ENCODE data around the gene PTK7.

The PTK7 gene

GRCh38 chr6:43186706-43187105, 110.6 kb downstream of the PTK7 start:
- Histone ChIP-seq H3F3A (ENCODE audit: insufficient read depth) (peaks cover 13% of the 10 kb centered on the region), H3K79me2 (ENCODE audit: insufficient read depth, low read length) (peaks cover 12% of the 10 kb centered on the region), H3K9me2 (replicated peaks; ENCODE audit: insufficient read depth, low read length) (no peaks in the 10 kb centered on the region), H3K27me3 (ENCODE audit: low read length) (no peaks in the 10 kb centered on the region), H3K4me3 (ENCODE audit: insufficient read depth, low read length, poor library complexity, severe bottlenecking) (no peak overlapping the region), H4K20me1 (ENCODE audit: low read depth, low read length) (no peaks in the 10 kb centered on the region), H3K9me3 (ENCODE audit: insufficient read depth, low read length) (no peaks in the 10 kb centered on the region), H3K27ac (ENCODE audit: low read depth, low read length) (no peak overlapping the region), H3K4me2 (ENCODE audit: low read depth, low read length, poor library complexity, severe bottlenecking) (no peak overlapping the region), H2AFZ (ENCODE audit: low read depth, low read length, severe bottlenecking) (no peak overlapping the region), H3K9ac (ENCODE audit: low read length) (no peak overlapping the region), H3K36me3 (ENCODE audit: low read length) (peaks cover 10% of the 10 kb centered on the region; the same call in 1 of the 2 replicates)
- TF ChIP-seq CTCF (IDR thresholded peaks at IDR 0.05; ENCODE audit: insufficient read depth, low read length, poor library complexity, severe bottlenecking) (no peak), EZH2phosphoT487 (conservative IDR thresholded peaks at IDR 0.05; ENCODE audit: low read length) (no peak)

GRCh38 chr6:43187821-43188220, 111.7 kb downstream of the PTK7 start:
- H3K9me2 ChIP-seq (replicated peaks; ENCODE audit: insufficient read depth, low read length), result no peaks in the 10 kb centered on the region
- peaks cover 10% of the 10 kb centered on the region; the same call in 1 of the 2 replicates for H3K36me3 ChIP-seq (ENCODE audit: low read length)
- no peaks in the 10 kb centered on the region for H4K20me1 ChIP-seq (ENCODE audit: low read depth, low read length)
- no peaks in the 10 kb centered on the region for H3K27me3 ChIP-seq (ENCODE audit: low read length)
- H3F3A ChIP-seq (ENCODE audit: insufficient read depth), result peaks cover 12% of the 10 kb centered on the region; the same call in 1 of the 2 replicates
- H3K4me2 ChIP-seq (ENCODE audit: low read depth, low read length, poor library complexity, severe bottlenecking), result no peak overlapping the region
- no peak overlapping the region for H3K4me3 ChIP-seq (ENCODE audit: insufficient read depth, low read length, poor library complexity, severe bottlenecking)
- no peak overlapping the region for H3K9ac ChIP-seq (ENCODE audit: low read length)
- peaks cover 6% of the 10 kb centered on the region for H3K79me2 ChIP-seq (ENCODE audit: insufficient read depth, low read length)
- no peak overlapping the region for H3K27ac ChIP-seq (ENCODE audit: low read depth, low read length)
- no peaks in the 10 kb centered on the region for H3K9me3 ChIP-seq (ENCODE audit: insufficient read depth, low read length)
- no peak for TF ChIP-seq CTCF (IDR thresholded peaks at IDR 0.05; ENCODE audit: insufficient read depth, low read length, poor library complexity, severe bottlenecking)
- no peak for TF ChIP-seq EZH2phosphoT487 (conservative IDR thresholded peaks at IDR 0.05; ENCODE audit: low read length)
- H2AFZ ChIP-seq (ENCODE audit: low read depth, low read length, severe bottlenecking), result no peak overlapping the region

DNA sequence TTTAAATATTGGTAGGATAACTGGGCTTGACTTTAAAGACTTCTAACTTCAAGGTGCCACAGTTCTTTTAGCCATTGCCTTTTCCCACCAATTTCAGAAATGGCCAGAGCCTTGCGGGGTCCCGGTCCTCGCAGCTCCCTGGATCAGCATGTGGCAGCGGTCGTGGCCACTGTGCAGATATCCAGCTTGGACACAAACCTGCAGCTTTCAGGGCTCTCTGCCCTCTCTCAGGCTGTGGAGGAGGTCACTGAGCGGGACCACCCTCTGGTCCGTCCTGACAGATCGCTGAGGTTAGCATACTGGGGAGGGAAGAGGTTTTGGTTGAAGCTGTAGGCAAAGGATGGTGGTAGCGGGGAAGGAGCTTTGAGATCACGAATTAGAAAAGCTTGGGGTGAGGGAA, 112.3 kb downstream of the PTK7 start:
- peaks cover 12% of the 10 kb centered on the region; the same call in 1 of the 2 replicates for H3F3A ChIP-seq (ENCODE audit: insufficient read depth)

More for the DNA sequence above, 112.3 kb downstream of the PTK7 start:
- Histone ChIP-seq H3K27ac (ENCODE audit: low read depth, low read length) (no peak overlapping the region), H4K20me1 (ENCODE audit: low read depth, low read length) (no peaks in the 10 kb centered on the region), H3K4me3 (ENCODE audit: insufficient read depth, low read length, poor library complexity, severe bottlenecking) (no peak overlapping the region), H3K79me2 (ENCODE audit: insufficient read depth, low read length) (no peaks in the 10 kb centered on the region), H3K9me2 (replicated peaks; ENCODE audit: insufficient read depth, low read length) (no peaks in the 10 kb centered on the region), H3K9me3 (ENCODE audit: insufficient read depth, low read length) (no peaks in the 10 kb centered on the region), H3K36me3 (ENCODE audit: low read length) (peaks cover 10% of the 10 kb centered on the region; the same call in 1 of the 2 replicates), H3K27me3 (ENCODE audit: low read length) (no peaks in the 10 kb centered on the region), H3K9ac (ENCODE audit: low read length) (no peak overlapping the region), H3K4me2 (ENCODE audit: low read depth, low read length, poor library complexity, severe bottlenecking) (no peak overlapping the region), H2AFZ (ENCODE audit: low read depth, low read length, severe bottlenecking) (no peak overlapping the region)
- no peak for TF ChIP-seq EZH2phosphoT487 (conservative IDR thresholded peaks at IDR 0.05; ENCODE audit: low read length)
- TF ChIP-seq CTCF (IDR thresholded peaks at IDR 0.05; ENCODE audit: insufficient read depth, low read length, poor library complexity, severe bottlenecking), result no peak

Data from SU-DHL-6 (cell line).